ENCODE measurements around the gene ZNF75A.

DNA sequence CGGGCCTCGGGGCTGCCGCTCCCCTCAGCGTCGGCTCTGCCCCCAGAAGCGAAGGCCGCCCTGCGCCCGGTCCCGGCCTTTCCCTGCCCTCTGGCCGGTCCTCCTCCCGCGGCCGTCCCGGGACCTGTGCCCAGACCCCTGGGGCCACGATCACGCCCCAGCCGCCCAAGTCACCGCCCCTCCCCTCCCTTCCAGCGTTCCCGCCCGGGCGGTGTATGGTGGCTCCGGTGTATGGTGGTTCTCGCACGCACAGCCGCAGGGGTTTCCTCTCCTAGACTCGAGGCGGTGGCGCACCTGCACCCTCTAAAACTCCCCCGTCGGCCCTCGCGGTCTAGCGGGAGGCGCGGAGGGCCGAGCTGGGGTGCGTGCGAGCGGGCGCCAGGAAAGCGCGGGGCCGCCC, 10.1 kb upstream of the ZNF75A start:
- TF ChIP-seq RBAK (tag by site-specific recombination; IDR thresholded peaks at IDR 0.05): no peak
- TF ChIP-seq, protein P1, sequence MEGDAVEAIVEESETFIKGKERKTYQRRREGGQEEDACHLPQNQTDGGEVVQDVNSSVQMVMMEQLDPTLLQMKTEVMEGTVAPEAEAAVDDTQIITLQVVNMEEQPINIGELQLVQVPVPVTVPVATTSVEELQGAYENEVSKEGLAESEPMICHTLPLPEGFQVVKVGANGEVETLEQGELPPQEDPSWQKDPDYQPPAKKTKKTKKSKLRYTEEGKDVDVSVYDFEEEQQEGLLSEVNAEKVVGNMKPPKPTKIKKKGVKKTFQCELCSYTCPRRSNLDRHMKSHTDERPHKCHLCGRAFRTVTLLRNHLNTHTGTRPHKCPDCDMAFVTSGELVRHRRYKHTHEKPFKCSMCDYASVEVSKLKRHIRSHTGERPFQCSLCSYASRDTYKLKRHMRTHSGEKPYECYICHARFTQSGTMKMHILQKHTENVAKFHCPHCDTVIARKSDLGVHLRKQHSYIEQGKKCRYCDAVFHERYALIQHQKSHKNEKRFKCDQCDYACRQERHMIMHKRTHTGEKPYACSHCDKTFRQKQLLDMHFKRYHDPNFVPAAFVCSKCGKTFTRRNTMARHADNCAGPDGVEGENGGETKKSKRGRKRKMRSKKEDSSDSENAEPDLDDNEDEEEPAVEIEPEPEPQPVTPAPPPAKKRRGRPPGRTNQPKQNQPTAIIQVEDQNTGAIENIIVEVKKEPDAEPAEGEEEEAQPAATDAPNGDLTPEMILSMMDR (tag by site-specific recombination; IDR thresholded peaks at IDR 0.05): no peak
- TF ChIP-seq, protein P2, sequence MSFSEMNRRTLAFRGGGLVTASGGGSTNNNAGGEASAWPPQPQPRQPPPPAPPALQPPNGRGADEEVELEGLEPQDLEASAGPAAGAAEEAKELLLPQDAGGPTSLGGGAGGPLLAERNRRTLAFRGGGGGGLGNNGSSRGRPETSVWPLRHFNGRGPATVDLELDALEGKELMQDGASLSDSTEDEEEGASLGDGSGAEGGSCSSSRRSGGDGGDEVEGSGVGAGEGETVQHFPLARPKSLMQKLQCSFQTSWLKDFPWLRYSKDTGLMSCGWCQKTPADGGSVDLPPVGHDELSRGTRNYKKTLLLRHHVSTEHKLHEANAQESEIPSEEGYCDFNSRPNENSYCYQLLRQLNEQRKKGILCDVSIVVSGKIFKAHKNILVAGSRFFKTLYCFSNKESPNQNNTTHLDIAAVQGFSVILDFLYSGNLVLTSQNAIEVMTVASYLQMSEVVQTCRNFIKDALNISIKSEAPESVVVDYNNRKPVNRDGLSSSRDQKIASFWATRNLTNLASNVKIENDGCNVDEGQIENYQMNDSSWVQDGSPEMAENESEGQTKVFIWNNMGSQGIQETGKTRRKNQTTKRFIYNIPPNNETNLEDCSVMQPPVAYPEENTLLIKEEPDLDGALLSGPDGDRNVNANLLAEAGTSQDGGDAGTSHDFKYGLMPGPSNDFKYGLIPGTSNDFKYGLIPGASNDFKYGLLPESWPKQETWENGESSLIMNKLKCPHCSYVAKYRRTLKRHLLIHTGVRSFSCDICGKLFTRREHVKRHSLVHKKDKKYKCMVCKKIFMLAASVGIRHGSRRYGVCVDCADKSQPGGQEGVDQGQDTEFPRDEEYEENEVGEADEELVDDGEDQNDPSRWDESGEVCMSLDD (tag by site-specific recombination; IDR thresholded peaks at IDR 0.05): no peak
- no peak for TF ChIP-seq HOXA7 (CRISPR knock-in tag; IDR thresholded peaks at IDR 0.05; ENCODE audit: borderline replicate concordance)
- TF ChIP-seq ZNF600 (tag by site-specific recombination; IDR thresholded peaks at IDR 0.05): no peak
- TF ChIP-seq MYNN (tag by site-specific recombination; IDR thresholded peaks at IDR 0.05; ENCODE audit: borderline replicate concordance): no peak
- TF ChIP-seq ZNF274 (IDR thresholded peaks at IDR 0.05; ENCODE audit: low read length): no peak
- no peak for TF ChIP-seq ZNF274 (tag by site-specific recombination; IDR thresholded peaks at IDR 0.05; ENCODE audit: borderline replicate concordance)
- no peak for TF ChIP-seq ZBTB17 (tag by site-specific recombination; IDR thresholded peaks at IDR 0.05)
- no peak for TF ChIP-seq ZFP69B (tag by site-specific recombination; IDR thresholded peaks at IDR 0.05)
- TF ChIP-seq, protein P3, sequence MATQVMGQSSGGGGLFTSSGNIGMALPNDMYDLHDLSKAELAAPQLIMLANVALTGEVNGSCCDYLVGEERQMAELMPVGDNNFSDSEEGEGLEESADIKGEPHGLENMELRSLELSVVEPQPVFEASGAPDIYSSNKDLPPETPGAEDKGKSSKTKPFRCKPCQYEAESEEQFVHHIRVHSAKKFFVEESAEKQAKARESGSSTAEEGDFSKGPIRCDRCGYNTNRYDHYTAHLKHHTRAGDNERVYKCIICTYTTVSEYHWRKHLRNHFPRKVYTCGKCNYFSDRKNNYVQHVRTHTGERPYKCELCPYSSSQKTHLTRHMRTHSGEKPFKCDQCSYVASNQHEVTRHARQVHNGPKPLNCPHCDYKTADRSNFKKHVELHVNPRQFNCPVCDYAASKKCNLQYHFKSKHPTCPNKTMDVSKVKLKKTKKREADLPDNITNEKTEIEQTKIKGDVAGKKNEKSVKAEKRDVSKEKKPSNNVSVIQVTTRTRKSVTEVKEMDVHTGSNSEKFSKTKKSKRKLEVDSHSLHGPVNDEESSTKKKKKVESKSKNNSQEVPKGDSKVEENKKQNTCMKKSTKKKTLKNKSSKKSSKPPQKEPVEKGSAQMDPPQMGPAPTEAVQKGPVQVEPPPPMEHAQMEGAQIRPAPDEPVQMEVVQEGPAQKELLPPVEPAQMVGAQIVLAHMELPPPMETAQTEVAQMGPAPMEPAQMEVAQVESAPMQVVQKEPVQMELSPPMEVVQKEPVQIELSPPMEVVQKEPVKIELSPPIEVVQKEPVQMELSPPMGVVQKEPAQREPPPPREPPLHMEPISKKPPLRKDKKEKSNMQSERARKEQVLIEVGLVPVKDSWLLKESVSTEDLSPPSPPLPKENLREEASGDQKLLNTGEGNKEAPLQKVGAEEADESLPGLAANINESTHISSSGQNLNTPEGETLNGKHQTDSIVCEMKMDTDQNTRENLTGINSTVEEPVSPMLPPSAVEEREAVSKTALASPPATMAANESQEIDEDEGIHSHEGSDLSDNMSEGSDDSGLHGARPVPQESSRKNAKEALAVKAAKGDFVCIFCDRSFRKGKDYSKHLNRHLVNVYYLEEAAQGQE (tag by site-specific recombination; IDR thresholded peaks at IDR 0.05): no peak
- TF ChIP-seq, protein P4, sequence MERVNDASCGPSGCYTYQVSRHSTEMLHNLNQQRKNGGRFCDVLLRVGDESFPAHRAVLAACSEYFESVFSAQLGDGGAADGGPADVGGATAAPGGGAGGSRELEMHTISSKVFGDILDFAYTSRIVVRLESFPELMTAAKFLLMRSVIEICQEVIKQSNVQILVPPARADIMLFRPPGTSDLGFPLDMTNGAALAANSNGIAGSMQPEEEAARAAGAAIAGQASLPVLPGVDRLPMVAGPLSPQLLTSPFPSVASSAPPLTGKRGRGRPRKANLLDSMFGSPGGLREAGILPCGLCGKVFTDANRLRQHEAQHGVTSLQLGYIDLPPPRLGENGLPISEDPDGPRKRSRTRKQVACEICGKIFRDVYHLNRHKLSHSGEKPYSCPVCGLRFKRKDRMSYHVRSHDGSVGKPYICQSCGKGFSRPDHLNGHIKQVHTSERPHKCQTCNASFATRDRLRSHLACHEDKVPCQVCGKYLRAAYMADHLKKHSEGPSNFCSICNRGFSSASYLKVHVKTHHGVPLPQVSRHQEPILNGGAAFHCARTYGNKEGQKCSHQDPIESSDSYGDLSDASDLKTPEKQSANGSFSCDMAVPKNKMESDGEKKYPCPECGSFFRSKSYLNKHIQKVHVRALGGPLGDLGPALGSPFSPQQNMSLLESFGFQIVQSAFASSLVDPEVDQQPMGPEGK (tag by site-specific recombination; IDR thresholded peaks at IDR 0.05): no peak
- TF ChIP-seq ZNF555 (tag by site-specific recombination; conservative IDR thresholded peaks at IDR 0.05): no peak

Data from HEK293 (cell line).